Nephron (organoid): ENCODE measurements around the gene PURA.

Source experiments
- H3K27ac Mint-ChIP-seq, 3 experiments: 2 replicates each; pipeline ENCODE4 v1.8.0; 2020; ENCODE audit warnings: mixed read lengths in 3 of 3, mild to moderate bottlenecking in 2 of 3, moderate library complexity in 1 of 3
- H3K27me3 Mint-ChIP-seq: 2 replicates; pipeline ENCODE4 v1.8.0; 2021; ENCODE audit warnings: low read depth, mild to moderate bottlenecking, moderate library complexity, mixed read lengths
- H3K36me3 Mint-ChIP-seq: 2 replicates; pipeline ENCODE4 v1.8.0; 2020; ENCODE audit warnings: low read depth, mixed read lengths
- H3K4me1 Mint-ChIP-seq: 2 replicates; pipeline ENCODE4 v1.8.0; 2020; ENCODE audit warnings: mixed read lengths
- H3K4me3 Mint-ChIP-seq, 3 experiments: 2 replicates each; pipeline ENCODE4 v1.8.0; 2020; ENCODE audit warnings: mild to moderate bottlenecking in 3 of 3, mixed read lengths in 3 of 3, moderate library complexity in 2 of 3
- H3K9me3 Mint-ChIP-seq: 2 replicates; pipeline ENCODE4 v1.8.0; 2020; ENCODE audit warnings: mixed read lengths
- TF ChIP-seq, protein P1 (sequence below), 3 experiments: fragments of 200-600 bp; sonication (generic); IDR thresholded peaks; one replicate each; pipeline ENCODE4 v1.5.0; 2021; ENCODE audit warnings: antibody characterized with exemption in 3 of 3; ENCODE audit not compliant: unreplicated experiment in 3 of 3

Gene PURA

DNA sequence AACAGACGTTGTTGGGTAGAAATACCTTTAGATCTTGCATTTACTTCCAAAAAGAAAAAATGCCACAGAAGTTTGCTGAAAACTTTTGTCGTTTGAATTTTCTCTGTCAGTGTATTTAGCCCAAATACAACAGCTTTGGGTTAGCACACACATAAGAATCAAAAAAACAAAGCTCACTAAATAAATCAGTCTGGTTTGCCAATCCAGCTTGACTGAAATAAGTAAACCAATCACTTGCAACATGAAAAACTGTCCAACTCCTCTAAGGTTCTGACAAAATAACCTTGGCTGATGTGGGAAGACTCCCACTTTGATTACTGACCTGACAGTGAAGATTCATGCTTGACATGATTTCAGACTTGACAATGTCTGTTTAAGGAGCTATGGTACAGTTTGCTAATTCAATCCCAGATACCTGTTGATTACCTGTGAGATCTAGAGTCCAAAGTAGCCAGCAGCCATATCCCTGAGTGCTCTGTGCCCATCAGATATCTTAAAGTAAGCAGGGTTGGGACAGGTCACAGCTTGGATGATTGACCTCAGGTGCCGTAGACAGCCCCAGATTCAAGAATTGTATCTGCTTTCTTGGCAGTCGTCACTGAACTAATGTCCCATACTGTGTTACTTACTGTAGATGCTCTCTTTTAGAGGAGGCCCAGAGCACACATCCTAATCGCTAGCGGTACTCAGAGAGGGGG, 12.6 kb downstream of the PURA start:
- Mint-ChIP-seq H3K27me3 (peaks cover 45% of the 10 kb centered on the region), H3K4me1 (no peaks in the 10 kb centered on the region), H3K4me3 (no peak overlapping the region), H3K9me3 (no peaks in the 10 kb centered on the region), H3K27ac (no peak overlapping the region), H3K36me3 (no peaks in the 10 kb centered on the region)
- TF ChIP-seq, protein P1, sequence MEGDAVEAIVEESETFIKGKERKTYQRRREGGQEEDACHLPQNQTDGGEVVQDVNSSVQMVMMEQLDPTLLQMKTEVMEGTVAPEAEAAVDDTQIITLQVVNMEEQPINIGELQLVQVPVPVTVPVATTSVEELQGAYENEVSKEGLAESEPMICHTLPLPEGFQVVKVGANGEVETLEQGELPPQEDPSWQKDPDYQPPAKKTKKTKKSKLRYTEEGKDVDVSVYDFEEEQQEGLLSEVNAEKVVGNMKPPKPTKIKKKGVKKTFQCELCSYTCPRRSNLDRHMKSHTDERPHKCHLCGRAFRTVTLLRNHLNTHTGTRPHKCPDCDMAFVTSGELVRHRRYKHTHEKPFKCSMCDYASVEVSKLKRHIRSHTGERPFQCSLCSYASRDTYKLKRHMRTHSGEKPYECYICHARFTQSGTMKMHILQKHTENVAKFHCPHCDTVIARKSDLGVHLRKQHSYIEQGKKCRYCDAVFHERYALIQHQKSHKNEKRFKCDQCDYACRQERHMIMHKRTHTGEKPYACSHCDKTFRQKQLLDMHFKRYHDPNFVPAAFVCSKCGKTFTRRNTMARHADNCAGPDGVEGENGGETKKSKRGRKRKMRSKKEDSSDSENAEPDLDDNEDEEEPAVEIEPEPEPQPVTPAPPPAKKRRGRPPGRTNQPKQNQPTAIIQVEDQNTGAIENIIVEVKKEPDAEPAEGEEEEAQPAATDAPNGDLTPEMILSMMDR (IDR thresholded peaks at IDR 0.05; ENCODE audit: unreplicated experiment in 3 of 3): no peak

DNA sequence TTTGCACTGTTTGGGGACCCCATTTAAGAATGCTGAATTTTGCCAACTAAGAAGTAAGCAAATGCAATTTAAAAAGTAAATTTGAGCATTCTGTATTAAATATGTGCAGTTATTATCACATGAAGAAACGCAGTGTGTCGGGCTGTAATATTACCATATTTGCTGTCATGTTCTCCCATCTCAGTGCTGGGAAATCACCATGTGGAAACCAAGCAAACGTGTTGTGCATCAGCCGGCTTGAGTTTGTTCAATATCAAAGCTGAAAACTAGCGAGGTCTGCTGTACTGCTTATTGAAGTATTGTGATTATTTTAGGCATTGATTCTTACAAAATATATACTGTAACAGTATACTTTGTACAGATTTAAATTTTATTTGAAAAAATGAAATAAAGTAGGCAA, 14.5 kb downstream of the PURA start:
- Mint-ChIP-seq H3K27ac (no peak overlapping the region), H3K9me3 (no peaks in the 10 kb centered on the region), H3K36me3 (no peaks in the 10 kb centered on the region), H3K27me3 (peaks cover 34% of the 10 kb centered on the region), H3K4me1 (no peaks in the 10 kb centered on the region), H3K4me3 (no peak overlapping the region)
- TF ChIP-seq, protein P1 (IDR thresholded peaks at IDR 0.05; ENCODE audit: unreplicated experiment in 3 of 3): no peak

DNA sequence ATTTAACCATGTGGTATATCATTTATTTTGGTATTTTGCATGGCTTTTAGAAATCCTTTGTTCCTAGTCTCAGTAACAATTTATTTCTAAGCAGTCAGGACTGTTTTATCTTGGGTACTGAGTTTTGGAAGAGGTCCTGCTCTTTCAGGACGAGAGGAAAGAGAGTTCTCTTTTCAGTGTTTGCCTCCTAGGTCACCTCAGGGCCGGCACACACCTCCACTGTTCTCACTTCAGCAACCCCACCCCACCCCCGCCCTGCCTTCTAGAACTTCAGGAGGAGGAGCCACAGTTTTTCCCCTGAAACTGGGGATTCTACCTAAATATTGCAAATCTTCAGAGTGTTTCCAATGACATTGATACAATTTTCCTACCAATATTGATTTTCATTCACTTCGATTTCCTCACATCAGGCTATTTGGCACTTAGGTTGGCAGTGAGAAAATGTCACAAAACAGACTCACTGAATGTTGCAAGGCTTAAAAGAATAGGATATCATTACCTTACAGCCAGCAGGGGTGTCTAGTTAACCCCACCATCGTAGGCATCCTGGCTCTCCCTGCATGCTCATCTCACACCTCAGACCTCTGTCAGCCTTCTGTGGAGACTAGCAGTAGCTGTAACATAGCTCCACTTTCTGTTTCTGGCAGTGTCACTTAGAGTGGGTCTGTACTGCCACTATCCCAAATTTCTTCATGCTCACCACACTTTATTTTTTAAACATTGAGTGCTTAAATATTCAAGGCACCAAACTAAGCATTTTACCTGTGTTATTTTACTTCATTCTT, 17.2 kb downstream of the PURA start:
- no peaks in the 10 kb centered on the region for H3K9me3 Mint-ChIP-seq
- TF ChIP-seq, protein P1 (IDR thresholded peaks at IDR 0.05; ENCODE audit: unreplicated experiment in 3 of 3): no peak
- H3K36me3 Mint-ChIP-seq: no peaks in the 10 kb centered on the region
- H3K4me1 Mint-ChIP-seq: no peaks in the 10 kb centered on the region
- peaks cover 32% of the 10 kb centered on the region for H3K27me3 Mint-ChIP-seq
- no peak overlapping the region for H3K4me3 Mint-ChIP-seq
- no peak overlapping the region for H3K27ac Mint-ChIP-seq

DNA sequence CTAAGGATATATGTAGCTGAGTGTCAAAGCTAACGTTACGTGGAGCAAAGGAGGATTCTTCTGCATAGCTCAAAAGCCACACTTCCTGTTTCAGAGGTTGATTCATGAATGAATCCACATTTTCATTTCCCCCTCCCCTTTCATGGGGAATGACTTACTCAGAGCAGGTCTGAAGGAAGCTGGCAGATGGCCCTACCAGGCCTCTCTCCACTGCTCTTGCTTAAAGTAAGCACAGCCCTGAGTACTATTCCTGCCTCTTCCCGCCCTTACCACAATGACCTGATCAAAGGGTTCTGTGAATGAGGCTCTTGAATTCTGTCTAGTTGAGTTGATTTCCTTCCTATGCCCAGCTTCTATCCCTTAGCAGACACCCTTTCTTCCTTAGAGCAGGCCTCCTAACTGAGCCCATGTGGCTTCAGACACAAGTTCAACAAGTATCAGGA, 18.1 kb downstream of the PURA start:
- Mint-ChIP-seq H3K4me1 (no peaks in the 10 kb centered on the region), H3K9me3 (no peaks in the 10 kb centered on the region), H3K36me3 (no peaks in the 10 kb centered on the region), H3K27me3 (peaks cover 30% of the 10 kb centered on the region), H3K27ac (no peak overlapping the region), H3K4me3 (no peak overlapping the region)
- TF ChIP-seq, protein P1 (IDR thresholded peaks at IDR 0.05; ENCODE audit: unreplicated experiment in 3 of 3): no peak

DNA sequence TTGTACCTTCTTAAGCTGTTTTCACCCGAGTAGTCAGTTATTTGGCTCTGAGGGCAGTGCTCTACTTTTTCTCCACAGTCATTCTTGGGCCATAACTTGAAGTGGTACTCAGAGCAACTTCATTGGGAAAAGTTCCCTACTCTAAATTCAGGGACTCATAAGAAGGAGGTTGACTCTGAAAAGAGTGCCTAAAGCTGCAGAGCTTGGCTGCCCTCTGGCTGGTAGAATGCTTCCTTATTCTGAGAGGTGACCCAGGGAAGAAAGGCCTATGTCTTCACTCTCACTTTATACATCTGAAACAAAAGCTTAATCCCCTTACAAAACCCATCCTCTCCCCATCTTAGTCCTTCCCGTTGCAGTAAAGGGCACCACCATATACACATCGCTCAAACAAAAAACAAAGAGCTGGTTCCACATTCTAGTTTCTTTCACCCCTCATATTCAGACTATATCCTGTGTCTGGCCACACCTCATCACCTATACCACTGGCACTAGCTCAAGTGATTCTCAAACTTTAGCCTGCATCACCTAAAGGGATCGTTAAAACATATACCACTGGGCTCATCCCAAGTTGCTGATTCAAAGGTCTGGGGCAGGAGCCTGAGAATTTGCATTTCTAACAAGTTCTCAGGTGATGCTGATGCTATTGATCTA, 19.7 kb downstream of the PURA start:
- Mint-ChIP-seq H3K4me1 (no peaks in the 10 kb centered on the region), H3K36me3 (no peaks in the 10 kb centered on the region), H3K27ac (no peak overlapping the region), H3K27me3 (peaks cover 35% of the 10 kb centered on the region), H3K4me3 (no peak overlapping the region), H3K9me3 (no peaks in the 10 kb centered on the region)
- TF ChIP-seq, protein P1 (IDR thresholded peaks at IDR 0.05; ENCODE audit: unreplicated experiment in 3 of 3): no peak
